HepG2 (cell line): ENCODE results near the gene ADSS1. TPM values are rescaled to one million over a fixed set of nuclear protein-coding genes. Genes with fewer than 3 reads are reported as not detected.

Experiments used
- ATAC-seq: fragments of 200-7000 bp; cut with Tn5 transposase; 3 replicates; pipeline ENCODE4 v1.9.1; 2020; ENCODE audit warnings: mild to moderate bottlenecking, moderate library complexity
- BruUV-seq: library from RNA; stranded (reverse); fragments of 400-500 nt; replicated peaks from 2 replicates; lab custom pipeline; 2021; lab: Mats Ljungman, UMichigan
- CTCF ChIA-PET: fragments of 300-600 bp; formaldehyde crosslinking; extraction: SDS; loops from one replicate; lab custom pipeline; 2021; ENCODE audit warnings: low total read pairs, inconsistent platforms, low intra/inter-chr PET ratio; lab: Yijun Ruan, JAX
- POLR2A ChIA-PET: fragments of 350-600 bp; sonication (Branson Sonifier 250); formaldehyde crosslinking; loops from one replicate; lab custom pipeline; 2020; ENCODE audit warnings: antibody characterized with exemption, inconsistent platforms; lab: Yijun Ruan, JAX
- DNase-seq: peaks from one replicate; pipeline ENCODE4 v3.0.0-alpha.2; 2015; ENCODE audit warnings: low spot score
- FAIRE-seq: peaks from 3 replicates; lab custom pipeline; 2011; peaks lifted over from hg19 to GRCh38; lab: Jason Lieb, UNC
- H2AFZ ChIP-seq: one replicate; pipeline ENCODE4 v1.6.1; 2011; ENCODE audit warnings: low read length, inconsistent platforms
- H3K27ac ChIP-seq: fragments of 300-600 bp; 3 replicates; pipeline ENCODE4 v1.8.0; 2011; ENCODE audit warnings: mixed run types, mild to moderate bottlenecking, mixed read lengths, low read length, inconsistent platforms; ENCODE audit not compliant: insufficient read depth; ENCODE audit errors: extremely low read length
- H3K27me3 ChIP-seq, 2 experiments: fragments of 200-600 bp in 1 of 2; 2 replicates in 1 of 2; 3 replicates in 1 of 2; pipeline versions ENCODE4 v1.6.0 to v1.8.0; 2011; ENCODE audit warnings: low read length in 2 of 2, mild to moderate bottlenecking in 2 of 2, moderate library complexity in 2 of 2, inconsistent platforms in 1 of 2; ENCODE audit not compliant: insufficient read depth in 2 of 2, control insufficient read depth in 1 of 2
- H3K36me3 ChIP-seq, 2 experiments: fragments of 200-600 bp in 1 of 2; replicated peaks in 1 of 2; 2 replicates in 1 of 2; 3 replicates in 1 of 2; pipeline versions ENCODE4 v1.5.1 to v1.8.0; 2011; ENCODE audit warnings: low read length in 2 of 2, inconsistent platforms in 1 of 2; ENCODE audit not compliant: insufficient read depth in 2 of 2, control insufficient read depth in 1 of 2
- H3K4me1 ChIP-seq: 2 replicates; pipeline ENCODE4 v1.5.1; 2012; ENCODE audit warnings: low read length, inconsistent platforms; ENCODE audit not compliant: insufficient read depth
- H3K4me2 ChIP-seq: 2 replicates; pipeline ENCODE4 v1.6.0; 2011; ENCODE audit warnings: low read depth, low read length, inconsistent platforms
- H3K4me3 ChIP-seq, 3 experiments: fragments of 200-600 bp in 1 of 3; sonication (generic), shearing (Covaris generic) in 1 of 3; replicated peaks in 1 of 3; 2 replicates each; pipeline ENCODE4 v1.5.1; 2011 to 2016; ENCODE audit warnings: low read length in 3 of 3, inconsistent platforms in 2 of 3, low read depth in 2 of 3, mild to moderate bottlenecking in 2 of 3, control low read depth in 1 of 3, mixed read lengths in 1 of 3; ENCODE audit not compliant: insufficient read depth in 1 of 3
- H3K79me2 ChIP-seq: one replicate; pipeline ENCODE4 v1.6.1; 2011; ENCODE audit warnings: low read length, inconsistent platforms; ENCODE audit not compliant: insufficient read depth
- H3K9ac ChIP-seq: 2 replicates; pipeline ENCODE4 v1.6.0; 2011; ENCODE audit warnings: mild to moderate bottlenecking, low read depth, low read length, inconsistent platforms; ENCODE audit not compliant: insufficient read depth
- H3K9me3 ChIP-seq: 2 replicates; pipeline ENCODE4 v1.5.1; 2012; ENCODE audit warnings: mild to moderate bottlenecking, low read length
- H4K20me1 ChIP-seq: 2 replicates; pipeline ENCODE4 v1.6.0; 2011; ENCODE audit warnings: inconsistent platforms, mild to moderate bottlenecking, low read length, moderate library complexity; ENCODE audit not compliant: insufficient read depth
- FOXO1 ChIP-seq: sonication (generic); formaldehyde crosslinking; IDR thresholded peaks from 2 replicates; pipeline ENCODE4 v1.4.0; 2020; ENCODE audit warnings: missing genetic modification reagents
- HIVEP1 ChIP-seq: sonication (generic); formaldehyde crosslinking; IDR thresholded peaks from 2 replicates; pipeline ENCODE4 v1.4.0; 2020; ENCODE audit warnings: mild to moderate bottlenecking, missing genetic modification reagents
- ISL2 ChIP-seq: sonication (generic); formaldehyde crosslinking; IDR thresholded peaks from 2 replicates; pipeline ENCODE4 v1.5.0; 2020; ENCODE audit warnings: missing genetic modification reagents
- KAT2B ChIP-seq: fragments of 150-350 bp; IDR thresholded peaks from 2 replicates; pipeline ENCODE4 v1.6.1; 2014; ENCODE audit warnings: low read depth, low read length, borderline replicate concordance
- MTA1 ChIP-seq: sonication (generic); formaldehyde crosslinking; IDR thresholded peaks from 2 replicates; pipeline ENCODE4 v1.4.0; 2020; ENCODE audit warnings: missing genetic modification reagents, mild to moderate bottlenecking, borderline replicate concordance
- NCOR1 ChIP-seq: fragments of 200-600 bp; sonication (generic); IDR thresholded peaks from 2 replicates; pipeline ENCODE4 v1.7.0; 2017; ENCODE audit warnings: antibody characterized with exemption, low read length, borderline replicate concordance
- SMYD3 ChIP-seq: sonication (generic); formaldehyde crosslinking; IDR thresholded peaks from 2 replicates; pipeline ENCODE4 v1.8.1; 2023; ENCODE audit warnings: mild to moderate bottlenecking, missing genetic modification reagents
- SNAI1 ChIP-seq: sonication (generic); formaldehyde crosslinking; IDR thresholded peaks from 2 replicates; pipeline ENCODE4 v1.5.0; 2020; ENCODE audit warnings: mild to moderate bottlenecking, missing genetic modification reagents, borderline replicate concordance
- TCF12 ChIP-seq, 2 experiments: fragments of 450-650 bp in 1 of 2; sonication (generic) in 1 of 2; formaldehyde crosslinking in 1 of 2; IDR thresholded peaks; 2 replicates each; pipeline versions ENCODE4 v1.6.1 to v1.8.0; 2017 to 2022; ENCODE audit warnings: antibody characterized with exemption in 1 of 2, mild to moderate bottlenecking in 1 of 2, missing genetic modification reagents in 1 of 2, moderate library complexity in 1 of 2
- ZFP62 ChIP-seq: sonication (generic); formaldehyde crosslinking; IDR thresholded peaks from 2 replicates; pipeline ENCODE4 v1.4.0; 2020; ENCODE audit warnings: missing genetic modification reagents
- ZNF225 ChIP-seq: sonication (generic); formaldehyde crosslinking; IDR thresholded peaks from 2 replicates; pipeline ENCODE4 v1.4.0; 2020; ENCODE audit warnings: mild to moderate bottlenecking, missing genetic modification reagents
- ZNF468 ChIP-seq: sonication (generic); formaldehyde crosslinking; IDR thresholded peaks from 2 replicates; pipeline ENCODE4 v1.8.0; 2022; ENCODE audit warnings: mild to moderate bottlenecking, moderate library complexity, missing genetic modification reagents
- ZNF652 ChIP-seq: IDR thresholded peaks from 2 replicates; pipeline ENCODE4 v1.6.1; 2016; ENCODE audit warnings: low read depth, borderline replicate concordance
- WGBS: methylation state at CpG from one replicate; pipeline ENCODE4 v1.1.6; 2017; ENCODE audit warnings: low lambda C conversion rate; 5-methylcytosine and 5-hydroxymethylcytosine counted together
- in situ Hi-C: cut with HindIII; loops from 2 replicates; pipeline ENCODE4 v1.10.0; 2017; ENCODE audit warnings: low pct_unique_long_range_greater_than_20kb; ENCODE audit not compliant: extremely low pct_ligation_motif_present
- intact Hi-C: fragments of 100-400 bp; cut with micrococcal nuclease; formaldehyde crosslinking; loops from one replicate; pipeline ENCODE4 v1.10.0; 2022; ENCODE audit not compliant: unreplicated experiment
- polyA plus RNA-seq, 8 experiments: library from polyadenylated mRNA; depleted of rRNA in 3 of 8; stranded (reverse) in 7 of 8; unstranded in 1 of 8; fragments of >200 nt; fragmentation: Illumina TruSeq in 4 of 8; extraction: Trizol in 4 of 8; gene quantifications; 2 replicates each; pipeline versions ENCODE4 v1.2.1 to v1.2.3, GENCODE V29; 2011 to 2016; ENCODE audit warnings: low read depth in 4 of 8, missing spikeins in 1 of 8, mixed read lengths in 1 of 8; ENCODE audit not compliant: insufficient read depth in 1 of 8
- total RNA-seq, 5 experiments: library from RNA; depleted of rRNA; stranded (reverse); fragments of >200 nt; fragmentation: Illumina TruSeq; extraction: Trizol; gene quantifications; 2 replicates each; pipeline ENCODE4 v1.2.3, GENCODE V29; 2016; ENCODE audit warnings: low read depth in 1 of 5
- TF ChIP-seq, protein P1 (sequence below): sonication (generic); formaldehyde crosslinking; conservative IDR thresholded peaks from 2 replicates; pipeline ENCODE4 v1.8.0; 2022; ENCODE audit warnings: missing genetic modification reagents
- TF ChIP-seq, protein P2 (sequence below): sonication (generic); formaldehyde crosslinking; IDR thresholded peaks from 2 replicates; pipeline ENCODE4 v1.9.0; 2022; ENCODE audit warnings: missing genetic modification reagents, mild to moderate bottlenecking, borderline replicate concordance
- TF ChIP-seq, protein P3 (sequence below): sonication (generic); formaldehyde crosslinking; IDR thresholded peaks from 2 replicates; pipeline ENCODE4 v1.4.0; 2020; ENCODE audit warnings: missing genetic modification reagents, borderline replicate concordance

Gene ADSS1
- total and polyA plus RNA-seq, 2 of the 13 experiments (the other 11 are each of a cell fraction or from before 2014, with no cell fraction given), result 1.0 to 36.7 TPM

DNA sequence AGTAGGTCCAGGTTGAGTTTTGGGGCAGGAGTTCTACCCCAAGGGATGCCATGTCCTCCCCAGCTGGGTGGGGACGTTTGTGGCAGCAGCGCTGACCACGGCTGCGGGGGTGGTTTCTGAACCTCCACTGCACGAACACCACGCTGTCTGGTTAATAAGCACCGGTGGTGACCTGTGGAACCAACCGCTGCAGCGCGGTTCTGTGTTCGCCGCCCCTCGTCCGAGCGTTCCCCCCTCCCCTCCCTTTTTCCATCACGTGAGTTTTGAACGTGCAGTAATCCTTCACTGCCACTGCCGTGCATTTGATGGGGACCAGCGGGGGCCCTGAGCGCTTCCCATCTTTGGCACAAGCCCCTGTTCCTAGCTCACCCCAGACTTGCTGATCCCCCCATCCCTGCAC, 6.4 kb upstream of the ADSS1 start (continued):
- TF ChIP-seq, protein P1, sequence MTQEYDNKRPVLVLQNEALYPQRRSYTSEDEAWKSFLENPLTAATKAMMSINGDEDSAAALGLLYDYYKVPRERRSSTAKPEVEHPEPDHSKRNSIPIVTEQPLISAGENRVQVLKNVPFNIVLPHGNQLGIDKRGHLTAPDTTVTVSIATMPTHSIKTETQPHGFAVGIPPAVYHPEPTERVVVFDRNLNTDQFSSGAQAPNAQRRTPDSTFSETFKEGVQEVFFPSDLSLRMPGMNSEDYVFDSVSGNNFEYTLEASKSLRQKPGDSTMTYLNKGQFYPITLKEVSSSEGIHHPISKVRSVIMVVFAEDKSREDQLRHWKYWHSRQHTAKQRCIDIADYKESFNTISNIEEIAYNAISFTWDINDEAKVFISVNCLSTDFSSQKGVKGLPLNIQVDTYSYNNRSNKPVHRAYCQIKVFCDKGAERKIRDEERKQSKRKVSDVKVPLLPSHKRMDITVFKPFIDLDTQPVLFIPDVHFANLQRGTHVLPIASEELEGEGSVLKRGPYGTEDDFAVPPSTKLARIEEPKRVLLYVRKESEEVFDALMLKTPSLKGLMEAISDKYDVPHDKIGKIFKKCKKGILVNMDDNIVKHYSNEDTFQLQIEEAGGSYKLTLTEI (CRISPR knock-in tag), result no peak
- TF ChIP-seq KAT2B, result no peak
- TF ChIP-seq, all 625 proteins: peak for 0

DNA sequence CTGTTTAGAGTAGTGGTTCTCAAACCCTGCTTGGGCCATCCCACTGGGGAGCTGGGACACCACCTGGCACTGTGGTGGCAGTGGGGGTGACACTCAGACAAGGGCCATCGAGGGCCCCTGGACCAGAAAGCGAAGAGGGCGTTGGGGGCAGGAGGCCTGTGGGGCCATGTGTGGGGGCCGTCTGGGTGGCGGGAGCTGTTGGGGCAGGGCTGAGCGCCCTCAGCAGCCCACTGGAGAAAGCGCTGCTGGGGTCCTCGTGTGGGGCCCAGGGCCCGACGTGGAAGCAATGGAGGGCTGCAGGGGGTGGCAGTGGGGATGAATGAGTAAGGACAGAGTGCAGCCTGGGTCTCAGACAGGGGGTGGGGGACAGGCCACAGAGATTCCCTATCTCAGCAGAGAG, 5.9 kb upstream of the ADSS1 start:
- in situ Hi-C loops, result no loop called here
- H3K9ac ChIP-seq, result no peak overlapping the region
- H3K36me3 ChIP-seq, result peaks cover 5 to 10% of the 10 kb centered on the region in 2 experiments; a peak in 2 of 5 replicates
- intact Hi-C loops, result no loop called here
- WGBS, result 82% methylated on average over 10 of the region's 10 CpGs
- no peak overlapping the region for H3K4me2 ChIP-seq
- H3K27me3 ChIP-seq, result no peaks in the 10 kb centered on the region
- H3K4me1 ChIP-seq, result peaks cover 21% of the 10 kb centered on the region
- DNase-seq, result no peak
- H3K27ac ChIP-seq, result no peak overlapping the region
- no peak for TF ChIP-seq ZFP62
- no peak for TF ChIP-seq FOXO1 (CRISPR knock-in tag)
- no peak for TF ChIP-seq NCOR1
- TF ChIP-seq, protein P2, sequence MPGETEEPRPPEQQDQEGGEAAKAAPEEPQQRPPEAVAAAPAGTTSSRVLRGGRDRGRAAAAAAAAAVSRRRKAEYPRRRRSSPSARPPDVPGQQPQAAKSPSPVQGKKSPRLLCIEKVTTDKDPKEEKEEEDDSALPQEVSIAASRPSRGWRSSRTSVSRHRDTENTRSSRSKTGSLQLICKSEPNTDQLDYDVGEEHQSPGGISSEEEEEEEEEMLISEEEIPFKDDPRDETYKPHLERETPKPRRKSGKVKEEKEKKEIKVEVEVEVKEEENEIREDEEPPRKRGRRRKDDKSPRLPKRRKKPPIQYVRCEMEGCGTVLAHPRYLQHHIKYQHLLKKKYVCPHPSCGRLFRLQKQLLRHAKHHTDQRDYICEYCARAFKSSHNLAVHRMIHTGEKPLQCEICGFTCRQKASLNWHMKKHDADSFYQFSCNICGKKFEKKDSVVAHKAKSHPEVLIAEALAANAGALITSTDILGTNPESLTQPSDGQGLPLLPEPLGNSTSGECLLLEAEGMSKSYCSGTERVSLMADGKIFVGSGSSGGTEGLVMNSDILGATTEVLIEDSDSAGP (CRISPR knock-in tag), result no peak
- TF ChIP-seq ZNF652 (CRISPR knock-in tag), result no peak
- no peak for TF ChIP-seq SMYD3
- TF ChIP-seq TCF12 (IDR thresholded peaks at IDR 0.05), result no peak
- no peak for TF ChIP-seq TCF12 (CRISPR knock-in tag; IDR thresholded peaks at IDR 0.05)
- no peak for TF ChIP-seq SNAI1 (CRISPR knock-in tag)
- TF ChIP-seq MTA1 (CRISPR knock-in tag), result no peak
- TF ChIP-seq HIVEP1 (CRISPR knock-in tag), result no peak
- TF ChIP-seq, protein P3, sequence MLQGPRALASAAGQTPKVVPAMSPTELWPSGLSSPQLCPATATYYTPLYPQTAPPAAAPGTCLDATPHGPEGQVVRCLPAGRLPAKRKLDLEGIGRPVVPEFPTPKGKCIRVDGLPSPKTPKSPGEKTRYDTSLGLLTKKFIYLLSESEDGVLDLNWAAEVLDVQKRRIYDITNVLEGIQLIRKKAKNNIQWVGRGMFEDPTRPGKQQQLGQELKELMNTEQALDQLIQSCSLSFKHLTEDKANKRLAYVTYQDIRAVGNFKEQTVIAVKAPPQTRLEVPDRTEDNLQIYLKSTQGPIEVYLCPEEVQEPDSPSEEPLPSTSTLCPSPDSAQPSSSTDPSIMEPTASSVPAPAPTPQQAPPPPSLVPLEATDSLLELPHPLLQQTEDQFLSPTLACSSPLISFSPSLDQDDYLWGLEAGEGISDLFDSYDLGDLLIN, result no peak
- TF ChIP-seq ZNF225 (CRISPR knock-in tag), result no peak
- TF ChIP-seq ZNF468 (CRISPR knock-in tag), result no peak
- TF ChIP-seq ISL2 (CRISPR knock-in tag), result no peak
- H3K9me3 ChIP-seq, result no peaks in the 10 kb centered on the region
- no peak for FAIRE-seq
- no peak overlapping the region for H3K4me3 ChIP-seq
- ChIA-PET POLR2A (no interaction called here), CTCF (no interaction called here)
- H3K79me2 ChIP-seq, result no peaks in the 10 kb centered on the region
- ATAC-seq, result no peak
- no peak overlapping the region for H2AFZ ChIP-seq
- H4K20me1 ChIP-seq, result no peaks in the 10 kb centered on the region
- BruUV-seq, result no TSS peak
